NT2/D1 (cell line): ENCODE measurements around the gene ADGB.
"Not testable (repeated sequence)": the region's sequence is repeated elsewhere in the genome, so short reads cannot be mapped to it uniquely, and the experiment has no call there.

Experiments
- DNase-seq: peaks from one replicate; pipeline ENCODE4 v3.0.0-alpha.2; 2011; ENCODE audit warnings: low read depth, low spot score
- H3K27me3 ChIP-seq: 2 replicates; pipeline ENCODE4 v1.6.0; 2011; ENCODE audit warnings: mild to moderate bottlenecking; ENCODE audit not compliant: insufficient read length, insufficient read depth
- H3K36me3 ChIP-seq: 2 replicates; pipeline ENCODE4 v1.6.1; 2011; ENCODE audit warnings: mild to moderate bottlenecking, low read length, mixed read lengths; ENCODE audit not compliant: insufficient read depth, insufficient read length
- H3K4me1 ChIP-seq: 2 replicates; pipeline ENCODE4 v1.5.1; 2011; ENCODE audit not compliant: insufficient read depth, insufficient read length
- H3K4me3 ChIP-seq: 2 replicates; pipeline ENCODE4 v1.5.1; 2011; ENCODE audit warnings: low read depth; ENCODE audit not compliant: insufficient read length
- H3K9ac ChIP-seq: 2 replicates; pipeline ENCODE4 v1.6.0; 2011; ENCODE audit warnings: low read depth; ENCODE audit not compliant: insufficient read length
- H3K9me3 ChIP-seq: 2 replicates; pipeline ENCODE4 v1.5.1; 2011; ENCODE audit warnings: mild to moderate bottlenecking, low read length; ENCODE audit not compliant: insufficient read depth
- SUZ12 ChIP-seq: IDR thresholded peaks from 2 replicates; pipeline ENCODE4 v1.6.1; 2011; ENCODE audit not compliant: insufficient read length, insufficient read depth; ENCODE audit errors: extremely low read depth
- YY1 ChIP-seq: IDR thresholded peaks from 2 replicates; pipeline ENCODE4 v1.6.1; 2011; ENCODE audit not compliant: insufficient read length, insufficient read depth
- ZNF274 ChIP-seq: IDR thresholded peaks from 2 replicates; pipeline ENCODE4 v1.6.1; 2011; ENCODE audit warnings: mild to moderate bottlenecking, low read depth, low read length

ADGB gene

GRCh38 chr6:146850981-146851380 lies 252.2 kb downstream of the ADGB start:
- Histone ChIP-seq H3K36me3 (no peaks in the 10 kb centered on the region), H3K4me1 (no peaks in the 10 kb centered on the region), H3K9me3 (no peaks in the 10 kb centered on the region), H3K4me3 (no peak overlapping the region), H3K9ac (no peak overlapping the region), H3K27me3 (no peaks in the 10 kb centered on the region)
- no peak for TF ChIP-seq SUZ12
- no peak for TF ChIP-seq ZNF274
- TF ChIP-seq YY1, result no peak
- DNase-seq, result no peak

GRCh38 chr6:146851837-146852236 lies 253.1 kb downstream of the ADGB start:
- Histone ChIP-seq H3K27me3 (no peaks in the 10 kb centered on the region), H3K4me3 (no peak overlapping the region), H3K9me3 (no peaks in the 10 kb centered on the region), H3K4me1 (no peaks in the 10 kb centered on the region), H3K9ac (no peak overlapping the region), H3K36me3 (no peaks in the 10 kb centered on the region)
- no peak for DNase-seq
- TF ChIP-seq ZNF274 (no peak), YY1 (no peak), SUZ12 (no peak)

GRCh38 chr6:146854521-146855255 lies 255.9 kb downstream of the ADGB start:
- not testable (repeated sequence) for DNase-seq, H3K9ac ChIP-seq, H3K4me1 ChIP-seq, H3K27me3 ChIP-seq, H3K36me3 ChIP-seq, H3K4me3 ChIP-seq, H3K9me3 ChIP-seq

GRCh38 chr6:146855889-146856288 lies 257.1 kb downstream of the ADGB start:
- DNase-seq, result no peak
- no peak for TF ChIP-seq YY1
- TF ChIP-seq SUZ12, result no peak
- TF ChIP-seq ZNF274, result no peak
- Histone ChIP-seq H3K9me3 (no peaks in the 10 kb centered on the region), H3K4me1 (no peaks in the 10 kb centered on the region), H3K27me3 (no peaks in the 10 kb centered on the region), H3K4me3 (no peak overlapping the region), H3K9ac (no peak overlapping the region), H3K36me3 (no peaks in the 10 kb centered on the region)

GRCh38 chr6:146856296-146856695 lies 257.5 kb downstream of the ADGB start:
- H3K4me3 ChIP-seq, result no peak overlapping the region
- H3K9me3 ChIP-seq, result no peaks in the 10 kb centered on the region
- H3K36me3 ChIP-seq, result no peaks in the 10 kb centered on the region
- no peaks in the 10 kb centered on the region for H3K27me3 ChIP-seq
- no peak for DNase-seq
- no peaks in the 10 kb centered on the region for H3K4me1 ChIP-seq
- no peak overlapping the region for H3K9ac ChIP-seq
- TF ChIP-seq ZNF274 (no peak), SUZ12 (no peak), YY1 (no peak)

GRCh38 chr6:146857180-146857979 lies 258.6 kb downstream of the ADGB start:
- peak; percentile 43 for DNase-seq
- Histone ChIP-seq H3K36me3 (no peaks in the 10 kb centered on the region), H3K9ac (peak overlapping the region; percentile 57)

GRCh38 chr6:146857980-146858347 lies 259.2 kb downstream of the ADGB start:
- no peaks in the 10 kb centered on the region for H3K9me3 ChIP-seq
- TF ChIP-seq YY1 (no peak), ZNF274 (no peak), SUZ12 (no peak)
- H3K4me3 ChIP-seq, result no peak overlapping the region
- H3K27me3 ChIP-seq, result no peaks in the 10 kb centered on the region
- DNase-seq, result no peak
- no peaks in the 10 kb centered on the region for H3K36me3 ChIP-seq
- peak overlapping the region; percentile 57 for H3K9ac ChIP-seq
- H3K4me1 ChIP-seq, result no peaks in the 10 kb centered on the region

More at GRCh38 chr6:146857180-146857979, 258.6 kb downstream of the ADGB start:
- TF ChIP-seq YY1 (no peak), SUZ12 (no peak), ZNF274 (no peak)
- Histone ChIP-seq H3K4me1 (no peaks in the 10 kb centered on the region), H3K4me3 (peak overlapping the region; percentile 26), H3K27me3 (no peaks in the 10 kb centered on the region), H3K9me3 (no peaks in the 10 kb centered on the region)

- no peak overlapping the region for H3K9ac ChIP-seq
- no peaks in the 10 kb centered on the region for H3K4me1 ChIP-seq
- H3K36me3 ChIP-seq, result no peaks in the 10 kb centered on the region
- no peaks in the 10 kb centered on the region for H3K27me3 ChIP-seq
- TF ChIP-seq YY1, result no peak
- TF ChIP-seq ZNF274, result no peak
- TF ChIP-seq SUZ12, result no peak
- no peak for DNase-seq
- no peaks in the 10 kb centered on the region for H3K9me3 ChIP-seq
- H3K4me3 ChIP-seq, result no peak overlapping the region
Measured at GRCh38 chr6:146859206-146859605, 260.4 kb downstream of the ADGB start.
